Right atrium auricular region (tissue), 2 donors: ENCODE data around the gene LYRM9. TPM values are rescaled to one million over a fixed set of nuclear protein-coding genes. Genes with fewer than 3 reads are reported as not detected.

ENCODE experiments used
- DNase-seq: peaks from one replicate; pipeline ENCODE4 v3.0.0-alpha.2; 2019; ENCODE audit warnings: low spot score
- H3K27ac ChIP-seq, 2 donors: fragments of 200-600 bp; sonication (generic); 1 replicate in 1 of 2; 2 replicates in 1 of 2; pipeline ENCODE4 v1.5.1; 2016 to 2019
- H3K27me3 ChIP-seq, 2 donors: fragments of 200-600 bp; sonication (generic); one replicate each; pipeline versions ENCODE4 v1.5.1 to v1.6.0; 2017 to 2019
- H3K36me3 ChIP-seq: fragments of 200-600 bp; sonication (generic); one replicate; pipeline ENCODE4 v1.5.1; 2016
- H3K4me1 ChIP-seq, 2 donors: fragments of 200-600 bp; sonication (generic); one replicate each; pipeline versions ENCODE4 v1.5.1 to v1.6.0; 2017 to 2019
- H3K4me3 ChIP-seq, 2 donors: fragments of 200-600 bp; sonication (generic); 1 replicate in 1 of 2; 2 replicates in 1 of 2; pipeline ENCODE4 v1.5.1; 2017 to 2019; ENCODE audit warnings: mild to moderate bottlenecking in 1 of 2, moderate library complexity in 1 of 2
- H3K9me3 ChIP-seq, 2 donors: fragments of 200-600 bp; sonication (generic); one replicate each; pipeline ENCODE4 v1.5.1; 2019
- CTCF ChIP-seq, 2 donors: fragments of 200-600 bp; sonication (generic); IDR thresholded peaks; one replicate each; pipeline ENCODE4 v1.5.1; 2019; ENCODE audit warnings: antibody characterized with exemption in 2 of 2
- total RNA-seq, 2 donors: library from RNA; depleted of rRNA; stranded (reverse); fragments of >200 nt; gene quantifications; one replicate each; pipeline ENCODE4 v1.1.0, GENCODE V29; 2016

The LYRM9 gene
- 10 to 100 TPM; 13.8 to 19.5 TPM for total RNA-seq

- peak; percentile 93 to 96 for TF ChIP-seq CTCF (IDR thresholded peaks at IDR 0.05)
- peak within 1 kb of the TSS; percentile 69 to 78 for H3K4me3 ChIP-seq
- H3K27me3 ChIP-seq = no peaks in the 10 kb centered on the region
- H3K27ac ChIP-seq = peak within 1 kb of the TSS; percentile 90 to 92
- peaks cover 0 to 15% of the 10 kb centered on the region in 2 donors for H3K4me1 ChIP-seq
- no peaks in the 10 kb centered on the region for H3K9me3 ChIP-seq
- H3K36me3 ChIP-seq = no peaks in the 10 kb centered on the region
- DNase-seq = peak; percentile 86
Observed at GRCh38 chr17:27892866-27893769, at the start of gene LYRM9. Gene LYRM9 (minus strand): TSS chr17:27893365. CDS start chr17:27882694, 10,671 bp downstream.

- Histone ChIP-seq H3K4me1 (no peaks in the 10 kb centered on the region), H3K4me3 (no peak overlapping the region), H3K27me3 (no peaks in the 10 kb centered on the region), H3K9me3 (no peaks in the 10 kb centered on the region), H3K36me3 (no peaks in the 10 kb centered on the region), H3K27ac (no peak overlapping the region)
- no peak for DNase-seq
- no peak for TF ChIP-seq CTCF (IDR thresholded peaks at IDR 0.05)
Observed at GRCh38 chr17:27940503-27941428, 47.6 kb upstream of the LYRM9 start.

GRCh38 chr17:27939474-27940465 lies 46.6 kb upstream of the LYRM9 start:
- H3K4me3 ChIP-seq = no peak overlapping the region
- no peak for TF ChIP-seq CTCF (IDR thresholded peaks at IDR 0.05)
- H3K27ac ChIP-seq = no peak overlapping the region
- no peaks in the 10 kb centered on the region for H3K4me1 ChIP-seq
- no peaks in the 10 kb centered on the region for H3K9me3 ChIP-seq
- no peaks in the 10 kb centered on the region for H3K27me3 ChIP-seq
- no peaks in the 10 kb centered on the region for H3K36me3 ChIP-seq
- no peak for DNase-seq

- Histone ChIP-seq H3K4me3 (no peak overlapping the region), H3K4me1 (no peaks in the 10 kb centered on the region), H3K9me3 (no peaks in the 10 kb centered on the region), H3K27me3 (no peaks in the 10 kb centered on the region), H3K27ac (no peak overlapping the region), H3K36me3 (no peaks in the 10 kb centered on the region)
- no peak for TF ChIP-seq CTCF (IDR thresholded peaks at IDR 0.05)
- no peak for DNase-seq
Observed at GRCh38 chr17:27938864-27939263, 45.7 kb upstream of the LYRM9 start.

GRCh38 chr17:27938241-27938640 lies 45.1 kb upstream of the LYRM9 start:
- no peak for DNase-seq
- Histone ChIP-seq H3K4me1 (no peaks in the 10 kb centered on the region), H3K36me3 (no peaks in the 10 kb centered on the region), H3K9me3 (no peaks in the 10 kb centered on the region), H3K27ac (no peak overlapping the region), H3K27me3 (no peaks in the 10 kb centered on the region), H3K4me3 (no peak overlapping the region)
- no peak for TF ChIP-seq CTCF (IDR thresholded peaks at IDR 0.05)
